HG03175 (cell line): ENCODE results near the gene MYOT.
"Not testable (repeated sequence)": the region's sequence is repeated elsewhere in the genome, so short reads cannot be mapped to it uniquely, and the experiment has no call there.

Experiments used
- ATAC-seq: cut with Tn5 transposase; IDR thresholded peaks from one replicate; pipeline ENCODE4 v1.9.1; 2021; ENCODE audit warnings: mild to moderate bottlenecking, moderate library complexity; ENCODE audit not compliant: unreplicated experiment

MYOT gene

DNA sequence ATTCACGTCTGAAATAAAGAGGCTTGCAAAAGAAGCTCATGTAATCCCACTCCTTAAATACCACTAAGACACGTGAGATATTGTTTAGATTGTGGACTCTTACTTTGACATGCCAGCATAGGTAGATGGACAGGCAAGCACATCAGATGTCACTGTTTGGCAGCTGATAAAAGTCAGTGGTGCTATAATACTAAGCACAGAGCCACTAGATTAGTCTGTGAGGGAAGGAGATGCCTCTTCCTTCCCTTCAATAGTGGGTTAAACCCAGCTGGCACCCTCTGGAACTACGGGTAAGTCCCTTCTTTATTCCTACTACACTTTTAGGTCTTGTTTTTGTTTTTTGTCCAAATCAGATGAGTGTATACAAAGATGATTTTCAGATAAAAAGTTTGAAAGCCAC is at the start of gene MYOT:
MYOT (plus strand) TSS at position 197 of the 400 bp plus-strand sequence. CDS start 2,792 bp downstream, outside the sequence.
- ATAC-seq: no peak

- ATAC-seq: no peak
These were observed 47.9 kb upstream of the MYOT start for GRCh38 chr5:137819766-137820165.

DNA sequence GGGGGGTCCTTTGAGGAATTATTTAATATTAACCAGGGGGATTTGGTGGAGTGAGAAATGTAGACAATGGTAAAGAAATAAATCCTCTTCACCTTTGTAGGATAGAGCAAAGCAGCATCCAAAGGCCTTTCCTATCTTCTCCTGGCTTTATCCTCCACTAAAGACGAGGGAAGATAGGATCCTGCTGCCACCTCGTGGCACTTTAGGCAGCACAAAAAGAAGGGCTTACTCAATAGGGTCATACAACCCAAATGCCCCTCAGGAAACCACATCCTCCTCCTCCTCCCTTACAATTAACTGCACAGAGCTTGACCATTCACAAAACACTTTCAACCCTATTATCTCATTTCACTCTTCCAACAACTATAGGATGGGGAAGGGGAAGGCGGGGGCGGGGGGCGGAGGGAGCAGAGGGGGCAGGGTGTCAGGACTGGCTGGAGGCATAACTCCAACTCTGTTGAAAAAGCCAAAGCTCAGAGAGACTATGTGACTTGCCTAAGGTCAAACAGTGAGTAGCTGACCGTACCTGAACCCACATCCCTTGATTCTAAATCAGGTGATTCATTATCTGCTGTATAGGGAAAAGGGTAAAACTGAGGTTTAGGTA is 45.4 kb upstream of the MYOT start:
- ATAC-seq: no peak

- no peak for ATAC-seq
These were observed 44.7 kb upstream of the MYOT start for GRCh38 chr5:137822984-137823383.

DNA sequence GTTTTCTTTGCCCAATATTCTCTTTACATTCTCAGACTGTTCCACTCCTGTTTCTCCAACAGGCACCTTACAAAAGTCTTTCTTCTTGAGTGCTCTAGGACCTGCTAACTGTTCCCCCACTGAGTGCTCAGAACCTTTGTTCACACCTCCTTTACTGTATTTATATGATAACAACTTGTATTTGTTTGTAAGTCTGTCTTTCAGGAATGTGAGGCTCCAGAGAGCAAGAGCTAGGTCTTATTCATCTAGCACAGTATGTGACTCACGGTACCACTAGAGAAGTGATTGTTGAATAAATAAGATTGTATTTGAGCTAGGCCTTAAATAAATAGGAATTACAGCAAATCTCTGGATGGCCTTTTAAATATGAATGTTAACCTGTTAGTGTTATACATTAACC is 42.5 kb upstream of the MYOT start:
- ATAC-seq: no peak

- ATAC-seq: no peak
These were observed 41.6 kb upstream of the MYOT start for GRCh38 chr5:137826067-137826466.

DNA sequence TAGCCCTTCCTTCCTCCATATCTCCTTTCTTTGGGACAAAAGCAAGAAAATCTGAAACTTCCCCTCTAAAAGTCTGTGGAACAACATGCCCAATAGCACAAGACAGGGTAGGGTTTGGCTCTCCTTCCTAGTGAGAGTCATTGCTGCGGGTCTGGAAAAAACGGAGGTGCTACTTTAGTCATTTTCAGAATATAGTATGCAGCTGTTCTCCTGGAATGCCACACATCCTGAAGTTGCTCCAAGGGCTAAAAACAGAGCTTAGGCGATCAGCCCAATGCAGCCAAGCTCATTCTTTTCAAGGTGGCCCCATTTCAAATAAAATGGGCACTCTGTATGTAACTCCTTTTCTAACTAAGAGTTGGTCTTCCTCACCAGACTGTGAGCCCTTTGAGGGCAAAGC is 39.5 kb upstream of the MYOT start:
- ATAC-seq: no peak

DNA sequence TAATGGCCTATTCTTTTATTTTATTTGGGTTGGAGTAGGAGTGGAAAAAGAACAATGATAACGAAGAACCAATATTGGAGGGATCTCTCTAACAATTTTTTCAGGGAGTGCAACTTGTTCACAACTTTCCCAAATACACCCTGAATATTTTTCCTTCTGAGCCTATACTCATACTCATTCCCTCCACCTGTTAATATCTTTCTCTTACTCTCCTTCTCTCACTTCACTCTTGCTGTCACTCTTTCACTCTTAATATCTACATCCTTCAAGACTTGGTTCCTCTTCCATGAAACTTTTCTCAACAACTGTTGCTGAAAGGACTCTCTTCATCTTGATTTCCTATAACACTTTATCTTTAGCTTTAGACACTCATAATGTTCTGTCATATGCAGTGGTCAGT is 39.0 kb upstream of the MYOT start:
- no peak for ATAC-seq

- ATAC-seq: no peak
These were observed 36.6 kb upstream of the MYOT start for GRCh38 chr5:137831105-137831504.

- no peak for ATAC-seq
These were observed 36.1 kb upstream of the MYOT start for GRCh38 chr5:137831526-137831925.

GRCh38 chr5:137832416-137832815 is 35.2 kb upstream of the MYOT start:
- no peak for ATAC-seq

GRCh38 chr5:137833463-137833862 is 34.2 kb upstream of the MYOT start:
- ATAC-seq: no peak

- no peak for ATAC-seq
These were observed 33.1 kb upstream of the MYOT start for GRCh38 chr5:137834498-137835049.

DNA sequence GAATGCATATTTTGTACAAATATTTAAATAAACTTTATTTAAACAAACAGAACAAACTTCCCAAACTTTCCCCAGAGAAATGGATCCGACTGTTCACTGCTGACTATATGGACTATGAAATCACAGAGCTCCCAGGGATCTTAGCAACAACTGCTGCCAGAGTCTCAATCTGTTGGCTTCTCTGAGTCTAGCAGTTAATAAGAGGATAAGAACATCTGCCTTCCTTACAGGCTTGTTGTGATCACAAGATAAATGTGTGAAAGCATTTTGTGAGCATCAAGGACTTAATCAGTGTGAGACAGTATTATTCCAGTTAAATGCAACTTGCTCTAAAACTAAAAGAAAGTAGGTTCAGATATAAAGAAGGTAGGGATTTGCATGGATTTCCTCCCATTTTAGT is 31.4 kb upstream of the MYOT start:
- no peak for ATAC-seq

DNA sequence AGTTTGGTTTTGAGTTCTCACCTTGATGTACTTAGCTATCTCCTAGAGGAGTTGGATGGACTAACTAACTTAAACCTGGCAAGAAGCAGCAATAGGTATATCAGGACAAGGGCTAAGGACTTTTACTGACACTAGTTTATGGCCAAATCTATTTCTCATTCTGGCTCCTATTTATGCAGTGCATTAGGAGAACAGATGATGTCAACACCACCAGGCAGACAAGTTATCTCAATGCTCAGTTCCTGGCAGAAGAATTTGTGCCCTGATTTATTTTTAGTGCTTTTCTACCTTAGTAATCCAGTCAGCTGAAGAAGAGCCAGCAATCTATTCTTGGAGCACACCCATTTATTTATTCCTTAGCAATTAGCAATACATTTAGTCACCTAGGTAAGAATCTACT is 30.7 kb upstream of the MYOT start:
- ATAC-seq: no peak

DNA sequence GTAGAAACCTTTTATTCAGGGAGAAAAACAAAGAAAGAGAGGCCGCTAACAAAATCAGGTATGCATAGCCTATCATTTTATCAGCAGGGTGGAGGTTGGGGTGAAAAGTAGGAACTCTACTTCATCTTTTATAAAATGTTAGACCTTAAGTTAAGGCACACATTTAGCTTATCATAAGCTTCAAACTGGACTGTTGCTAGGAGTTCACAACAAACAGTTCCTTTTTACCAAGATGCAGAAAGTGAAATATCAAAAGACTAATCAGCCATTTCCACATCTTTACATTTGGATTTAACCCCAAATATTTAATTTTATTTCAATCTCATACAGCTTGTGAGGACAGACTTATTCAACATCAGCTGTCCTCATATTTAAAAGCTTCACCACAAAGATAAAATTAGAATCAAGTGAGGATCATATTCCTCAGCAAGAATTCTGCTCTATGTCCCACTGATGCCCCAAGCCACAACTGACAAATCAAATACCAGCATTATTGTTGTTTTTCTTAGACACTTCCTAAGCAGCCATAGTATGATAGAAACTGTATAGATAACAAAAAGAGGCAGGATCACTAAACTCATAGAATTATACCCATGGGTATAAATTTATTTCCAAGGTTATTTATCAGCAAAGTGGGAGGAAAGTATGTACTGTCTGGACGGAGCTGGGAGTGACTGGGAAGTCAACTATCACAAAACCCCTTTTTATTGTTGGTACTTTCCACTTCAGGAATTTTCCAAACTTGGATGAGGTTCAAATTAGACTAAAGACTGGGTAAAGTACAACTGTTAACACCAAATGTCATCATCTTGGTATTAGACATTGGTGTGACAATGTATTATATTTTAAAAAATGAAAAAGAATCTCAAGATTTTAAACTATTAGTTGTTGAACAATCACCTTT is 29.9 kb upstream of the MYOT start:
- ATAC-seq: no peak

DNA sequence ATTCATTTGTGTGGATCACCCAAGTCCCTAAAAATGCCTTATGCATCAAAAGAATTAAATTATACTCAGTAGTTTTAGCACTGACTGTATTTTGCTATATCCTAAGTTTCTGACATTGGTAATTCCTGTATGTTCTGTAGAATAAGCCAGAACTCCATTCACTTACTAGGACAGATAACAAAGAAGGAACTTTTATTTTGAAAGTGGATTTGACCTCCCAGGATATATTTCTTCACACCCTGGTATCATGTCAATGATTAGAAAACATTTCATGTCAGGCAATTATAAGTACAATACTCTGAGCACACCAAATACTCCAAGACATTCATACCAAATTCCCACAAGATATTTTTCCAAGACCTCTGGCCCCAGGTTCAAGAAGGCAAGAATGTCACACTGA is 28.7 kb upstream of the MYOT start:
- ATAC-seq: no peak

- ATAC-seq: no peak
These were observed 25.4 kb upstream of the MYOT start for GRCh38 chr5:137842296-137842695.

DNA sequence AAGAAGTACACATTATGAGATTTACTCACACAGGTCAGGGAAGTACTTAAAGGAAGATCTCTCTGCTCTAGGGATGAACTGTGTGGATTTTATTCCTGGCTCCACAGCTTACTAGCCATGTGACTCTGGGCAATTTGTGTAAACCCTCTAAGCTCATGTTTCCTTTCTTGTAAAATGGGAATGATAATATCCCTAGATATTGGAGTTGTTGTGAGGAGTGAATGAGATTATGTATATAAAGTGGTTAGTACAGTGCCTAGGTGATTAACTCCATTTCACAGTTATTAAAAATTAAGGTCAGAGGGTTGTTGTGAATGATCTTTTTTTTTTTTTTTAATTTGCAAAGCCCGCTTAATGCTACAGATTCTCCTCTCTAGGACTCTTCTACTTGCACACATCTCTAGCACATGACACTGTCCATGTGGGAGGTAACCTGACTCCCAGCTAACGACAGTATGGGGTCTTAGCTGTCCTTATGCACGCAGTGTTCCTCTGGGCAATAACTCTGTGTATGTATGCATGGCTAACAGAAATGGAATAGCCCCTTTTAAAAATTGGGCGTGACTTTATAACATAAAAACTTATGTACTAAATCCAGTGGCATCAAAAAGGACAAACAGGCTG is 23.9 kb upstream of the MYOT start:
- ATAC-seq: no peak

DNA sequence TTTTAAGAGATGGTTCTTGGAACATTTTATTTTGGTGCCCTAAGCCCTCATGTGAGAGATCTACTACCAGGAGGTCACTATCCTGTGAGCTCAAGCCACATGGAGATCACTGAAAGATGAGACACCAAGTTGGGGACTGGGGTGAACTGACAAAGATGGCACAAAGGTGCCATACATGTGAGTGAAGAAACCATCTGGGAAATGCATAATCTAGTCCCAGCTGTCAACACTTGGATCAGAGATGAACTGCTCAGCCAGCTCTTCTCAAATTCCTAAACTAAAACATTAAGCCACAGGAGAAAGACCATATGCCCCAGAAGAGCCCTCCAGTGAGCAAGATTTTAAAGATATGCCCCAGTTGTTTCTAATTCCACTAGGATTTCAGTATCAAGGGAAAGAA is 22.2 kb upstream of the MYOT start:
- ATAC-seq: no peak

DNA sequence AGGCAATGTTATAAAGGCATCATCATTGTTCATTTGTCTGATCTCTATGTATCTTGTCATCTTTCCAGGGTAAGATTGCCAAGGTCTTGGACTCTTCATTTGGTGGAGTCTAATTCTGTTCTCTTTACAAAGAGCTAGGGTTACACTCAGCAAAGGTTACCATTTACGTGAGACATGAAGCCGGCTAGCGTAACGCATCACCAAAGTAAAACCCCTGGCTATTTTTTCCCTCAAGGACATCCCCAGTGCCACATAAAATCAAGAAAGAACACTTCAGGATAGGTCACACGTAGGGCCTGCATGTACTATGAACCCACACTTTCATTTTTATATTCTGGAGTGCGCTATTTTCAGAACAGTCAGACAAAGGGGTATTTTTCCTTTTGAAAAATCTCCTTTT is 20.0 kb upstream of the MYOT start:
- ATAC-seq: no peak

DNA sequence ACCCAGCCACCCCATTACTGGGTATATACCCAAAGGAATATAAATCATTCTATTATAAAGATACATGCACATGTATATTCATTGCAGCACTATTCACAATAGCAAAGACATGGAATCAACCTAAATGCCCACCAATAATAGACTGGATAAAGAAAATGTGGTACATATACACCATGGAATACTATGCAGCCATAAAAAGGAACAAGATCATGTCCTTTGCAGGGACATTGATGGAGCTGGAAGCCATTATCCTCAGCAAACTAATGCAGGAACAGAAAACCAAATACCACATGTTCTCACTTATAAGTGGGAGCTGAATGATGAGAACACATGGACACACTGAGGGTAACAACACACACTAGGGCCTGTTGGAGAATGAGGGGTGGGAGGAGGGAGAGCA is 14.5 kb upstream of the MYOT start:
- ATAC-seq: not testable (repeated sequence)
